ENCODE results near the gene ANKZF1.

GRCh38 chr2:219274361-219274921 is 44.8 kb downstream of the ANKZF1 start:
- TF ChIP-seq CTCF (IDR thresholded peaks at IDR 0.05) (no peak), POLR2AphosphoS5 (IDR thresholded peaks at IDR 0.05) (no peak)
